Endometrial microvascular endothelial cells (primary cell): ENCODE measurements around the gene FN1. TPM values are rescaled to one million over a fixed set of nuclear protein-coding genes. Genes with fewer than 3 reads are reported as not detected.

Experiments
- in situ Hi-C: cut with HindIII; loops from 2 replicates; pipeline ENCODE4 v1.10.0; 2017; ENCODE audit warnings: low sequenced_read_pairs, low pct_unique_long_range_greater_than_20kb; ENCODE audit errors: inconsistent ontology term
- total RNA-seq: library from RNA; depleted of rRNA; stranded (reverse); fragments of >200 nt; gene quantifications from one replicate; pipeline ENCODE4 v1.2.3, GENCODE V29; 2015; ENCODE audit errors: inconsistent ontology term

FN1 gene
- total RNA-seq, 1 donor from 2014 or later: 1,342 TPM

- in situ Hi-C loops: loop anchor here (25.0 kb wide), 1 partner anchor 498 kb away; no protein-coding TSS in a partner anchor
Observed at GRCh38 chr2:215413974-215414373, 21.9 kb downstream of the FN1 start.

GRCh38 chr2:215413484-215413777 lies 22.4 kb downstream of the FN1 start:
- in situ Hi-C loops: loop anchor here (25.0 kb wide), 1 partner anchor 499 kb away; no protein-coding TSS in a partner anchor

- in situ Hi-C loops: loop anchor here (25.0 kb wide), 1 partner anchor 500 kb away; no protein-coding TSS in a partner anchor
Observed at GRCh38 chr2:215411941-215412743, 23.7 kb downstream of the FN1 start.

GRCh38 chr2:215410932-215411285 lies 25.0 kb downstream of the FN1 start:
- in situ Hi-C loops: loop anchor here (25.0 kb wide), 1 partner anchor 501 kb away; no protein-coding TSS in a partner anchor

GRCh38 chr2:215410181-215410931 lies 25.5 kb downstream of the FN1 start:
- in situ Hi-C loops: loop anchor here (25.0 kb wide), 1 partner anchor 502 kb away; no protein-coding TSS in a partner anchor

GRCh38 chr2:215409331-215410127 lies 26.3 kb downstream of the FN1 start:
- in situ Hi-C loops: loop anchor here (25.0 kb wide), 1 partner anchor 503 kb away; no protein-coding TSS in a partner anchor

- in situ Hi-C loops: loop anchor here (25.0 kb wide), 1 partner anchor 504 kb away; no protein-coding TSS in a partner anchor
Observed at GRCh38 chr2:215408441-215408840, 27.4 kb downstream of the FN1 start.

- in situ Hi-C loops: loop anchor here (25.0 kb wide), 1 partner anchor 505 kb away; no protein-coding TSS in a partner anchor
Observed at GRCh38 chr2:215407590-215408264, 28.1 kb downstream of the FN1 start.

GRCh38 chr2:215407061-215407460 lies 28.8 kb downstream of the FN1 start:
- in situ Hi-C loops: loop anchor here (25.0 kb wide), 1 partner anchor 505 kb away; no protein-coding TSS in a partner anchor

GRCh38 chr2:215405722-215406581 lies 29.9 kb downstream of the FN1 start:
- in situ Hi-C loops: loop anchor here (25.0 kb wide), 1 partner anchor 506 kb away; no protein-coding TSS in a partner anchor

GRCh38 chr2:215404348-215405012 lies 31.4 kb downstream of the FN1 start:
- in situ Hi-C loops: loop anchor here (25.0 kb wide), 1 partner anchor 508 kb away; no protein-coding TSS in a partner anchor

- in situ Hi-C loops: loop anchor here (25.0 kb wide), 1 partner anchor 509 kb away; no protein-coding TSS in a partner anchor
Observed at GRCh38 chr2:215403441-215404347, 32.2 kb downstream of the FN1 start.

GRCh38 chr2:215401896-215402379 lies 33.9 kb downstream of the FN1 start:
- in situ Hi-C loops: loop anchor here (25.0 kb wide), 1 partner anchor 510 kb away; no protein-coding TSS in a partner anchor

- in situ Hi-C loops: no loop called here
Observed at GRCh38 chr2:215399067-215399716, 36.7 kb downstream of the FN1 start.

GRCh38 chr2:215397632-215398341 lies 38.1 kb downstream of the FN1 start:
- in situ Hi-C loops: no loop called here
